Panc1 (cell line): ENCODE measurements around the gene TMEM134. TPM values are rescaled to one million over a fixed set of nuclear protein-coding genes. Genes with fewer than 3 reads are reported as not detected.

ENCODE experiments used
- ATAC-seq: fragments of 200-7000 bp; cut with Tn5 transposase; 2 replicates; pipeline ENCODE4 v1.9.1; 2020; ENCODE audit warnings: mild to moderate bottlenecking, moderate library complexity
- BruUV-seq: library from RNA; stranded (reverse); fragments of 400-500 nt; replicated peaks from 2 replicates; lab custom pipeline; 2021; lab: Mats Ljungman, UMichigan
- CTCF ChIA-PET: fragments of 300-600 bp; sonication (Branson Sonifier 250); formaldehyde crosslinking; loops from one replicate; lab custom pipeline; 2022; ENCODE audit warnings: antibody characterized with exemption; lab: Charles Lee
- POLR2A ChIA-PET: fragments of 300-600 bp; sonication (Branson Sonifier 250); formaldehyde crosslinking; loops from one replicate; lab custom pipeline; 2022; ENCODE audit warnings: antibody characterized with exemption; lab: Charles Lee
- DNase-seq: peaks from one replicate; pipeline ENCODE4 v3.0.0-alpha.2; 2010; ENCODE audit warnings: low read depth, low spot score
- H3K27ac ChIP-seq: 2 replicates; pipeline ENCODE4 v1.5.1; 2011; ENCODE audit warnings: mild to moderate bottlenecking, low read length, inconsistent platforms
- H3K27me3 ChIP-seq: fragments of 200-500 bp; sonication (Bioruptor generic); 2 replicates; pipeline ENCODE4 v1.6.0; 2014; ENCODE audit warnings: low read length, inconsistent platforms; ENCODE audit not compliant: control insufficient read depth, insufficient read depth
- H3K36me3 ChIP-seq: fragments of 200-500 bp; sonication (Bioruptor generic); 2 replicates; pipeline ENCODE4 v1.5.1; 2014; ENCODE audit warnings: inconsistent platforms, mild to moderate bottlenecking, low read length, moderate library complexity; ENCODE audit not compliant: control insufficient read depth, insufficient read depth
- H3K4me1 ChIP-seq: 2 replicates; pipeline ENCODE4 v1.5.1; 2011; ENCODE audit warnings: inconsistent platforms, mild to moderate bottlenecking, low read length, moderate library complexity; ENCODE audit not compliant: control insufficient read depth, insufficient read depth
- H3K4me3 ChIP-seq, 2 experiments: 2 replicates each; pipeline ENCODE4 v1.5.1; 2011 to 2012; ENCODE audit warnings: low read depth in 2 of 2, low read length in 2 of 2, mild to moderate bottlenecking in 2 of 2, inconsistent platforms in 1 of 2, moderate library complexity in 1 of 2
- H3K9me3 ChIP-seq: fragments of 200-500 bp; sonication (Bioruptor generic); 2 replicates; pipeline ENCODE4 v1.5.1; 2014; ENCODE audit warnings: low read depth, mild to moderate bottlenecking, inconsistent platforms, low read length, moderate library complexity; ENCODE audit not compliant: control insufficient read depth, insufficient read depth
- POLR2AphosphoS5 ChIP-seq: IDR thresholded peaks from 2 replicates; pipeline ENCODE4 v1.6.1; 2012; ENCODE audit warnings: mild to moderate bottlenecking, low read depth, low read length, moderate library complexity
- REST ChIP-seq, 2 experiments: IDR thresholded peaks; 2 replicates each; pipeline ENCODE4 v1.6.1; 2011 to 2012; ENCODE audit warnings: low read depth in 2 of 2, control low read depth in 1 of 2, low read length in 1 of 2, mild to moderate bottlenecking in 1 of 2, moderate library complexity in 1 of 2; ENCODE audit not compliant: insufficient read depth in 1 of 2
- SIN3A ChIP-seq: IDR thresholded peaks from 2 replicates; pipeline ENCODE4 v1.6.1; 2012; ENCODE audit warnings: low read depth, mild to moderate bottlenecking, low read length, moderate library complexity, borderline replicate concordance; ENCODE audit not compliant: insufficient read depth
- TCF7L2 ChIP-seq: IDR thresholded peaks from 2 replicates; pipeline ENCODE4 v1.6.1; 2011; ENCODE audit warnings: mild to moderate bottlenecking, low read depth, low read length, inconsistent platforms
- in situ Hi-C: cut with HindIII; loops from 2 replicates; pipeline ENCODE4 v1.10.0; 2016; ENCODE audit warnings: low sequenced_read_pairs, low pct_unique_long_range_greater_than_20kb
- intact Hi-C: fragments of 100-400 bp; cut with micrococcal nuclease; formaldehyde crosslinking; loops from one replicate; pipeline ENCODE4 v1.10.0; 2022; ENCODE audit not compliant: unreplicated experiment
- total RNA-seq: library from RNA; stranded (reverse); gene quantifications from one replicate; pipeline ENCODE4 v1.2.1, GENCODE V29; 2021; ENCODE audit not compliant: unreplicated experiment
- TF ChIP-seq, protein P1 (sequence below): fragments of 450-650 bp; IDR thresholded peaks from 2 replicates; pipeline ENCODE4 v1.5.1; 2017; ENCODE audit warnings: mild to moderate bottlenecking

TMEM134 gene
- total RNA-seq, 1 experiment from 2014 or later, result 65.0 TPM

GRCh38 chr11:67415501-67416304 lies 53.3 kb downstream of the TMEM134 start, which contains the start of gene CARNS1:
Gene CARNS1, plus strand, starts transcription at chr11:67415678. Its CDS starts 522 bp downstream, at chr11:67416200.
- peak within 1 kb of the TSS; percentile 54; the same call in 1 of the 2 replicates for H3K27ac ChIP-seq

GRCh38 chr11:67413266-67413849 lies 55.7 kb downstream of the TMEM134 start:
- no peaks in the 10 kb centered on the region for H3K27me3 ChIP-seq
- TF ChIP-seq SIN3A, result no peak
- TF ChIP-seq TCF7L2, result no peak
- no peak for TF ChIP-seq POLR2AphosphoS5
- TF ChIP-seq, protein P1, sequence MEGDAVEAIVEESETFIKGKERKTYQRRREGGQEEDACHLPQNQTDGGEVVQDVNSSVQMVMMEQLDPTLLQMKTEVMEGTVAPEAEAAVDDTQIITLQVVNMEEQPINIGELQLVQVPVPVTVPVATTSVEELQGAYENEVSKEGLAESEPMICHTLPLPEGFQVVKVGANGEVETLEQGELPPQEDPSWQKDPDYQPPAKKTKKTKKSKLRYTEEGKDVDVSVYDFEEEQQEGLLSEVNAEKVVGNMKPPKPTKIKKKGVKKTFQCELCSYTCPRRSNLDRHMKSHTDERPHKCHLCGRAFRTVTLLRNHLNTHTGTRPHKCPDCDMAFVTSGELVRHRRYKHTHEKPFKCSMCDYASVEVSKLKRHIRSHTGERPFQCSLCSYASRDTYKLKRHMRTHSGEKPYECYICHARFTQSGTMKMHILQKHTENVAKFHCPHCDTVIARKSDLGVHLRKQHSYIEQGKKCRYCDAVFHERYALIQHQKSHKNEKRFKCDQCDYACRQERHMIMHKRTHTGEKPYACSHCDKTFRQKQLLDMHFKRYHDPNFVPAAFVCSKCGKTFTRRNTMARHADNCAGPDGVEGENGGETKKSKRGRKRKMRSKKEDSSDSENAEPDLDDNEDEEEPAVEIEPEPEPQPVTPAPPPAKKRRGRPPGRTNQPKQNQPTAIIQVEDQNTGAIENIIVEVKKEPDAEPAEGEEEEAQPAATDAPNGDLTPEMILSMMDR, result no peak
- no peak for TF ChIP-seq REST (IDR thresholded peaks at IDR 0.05; ENCODE audit: insufficient read depth in 1 of 2, low read depth in 2 of 2, low read length in 1 of 2)
- no peak overlapping the region for H3K27ac ChIP-seq
- no peak overlapping the region for H3K4me3 ChIP-seq
- DNase-seq (no peak), ATAC-seq (no peak)
- H3K4me1 ChIP-seq, result peaks cover 40% of the 10 kb centered on the region
- ChIA-PET CTCF (interaction anchor here (0.7 kb wide), 1 partner anchor 132 kb away, joined by 7 read pairs; no protein-coding TSS in a partner anchor), POLR2A (interaction anchor here (0.6 kb wide), 1 partner anchor 69 kb away, joined by 3 read pairs; the partner anchor contains the start of gene AIP)
- intact Hi-C loops (loop anchor here (5.0 kb wide), 1 partner anchor 94 kb away; the partner anchor contains the start of genes CDK2AP2 and PITPNM1), in situ Hi-C loops (no loop called here)
- H3K9me3 ChIP-seq, result no peaks in the 10 kb centered on the region
- no peaks in the 10 kb centered on the region for H3K36me3 ChIP-seq
- BruUV-seq, result no TSS peak

More at GRCh38 chr11:67415501-67416304, 53.3 kb downstream of the TMEM134 start, which contains the start of gene CARNS1:
- Histone ChIP-seq H3K4me1 (peaks cover 61% of the 10 kb centered on the region), H3K36me3 (no peaks in the 10 kb centered on the region), H3K9me3 (no peaks in the 10 kb centered on the region), H3K4me3 (peak within 1 kb of the TSS; percentile 20 to 46), H3K27me3 (no peaks in the 10 kb centered on the region)
- TF ChIP-seq POLR2AphosphoS5, result no peak
- TF ChIP-seq REST (IDR thresholded peaks at IDR 0.05; ENCODE audit: insufficient read depth in 1 of 2, low read depth in 2 of 2, low read length in 1 of 2), result no peak
- TF ChIP-seq, protein P1, result no peak
- TF ChIP-seq TCF7L2, result no peak
- TF ChIP-seq SIN3A, result no peak
- in situ Hi-C loops, result no loop called here
- BruUV-seq, result no TSS peak
- DNase-seq, result no peak
- ATAC-seq, result no peak
- ChIA-PET POLR2A (no interaction called here), CTCF (no interaction called here)
- intact Hi-C loops, result no loop called here
